Inflammatory macrophage treated with lipopolysaccharide for 1 hour (primary cell): ENCODE measurements around the gene HACD2.
"Not testable (repeated sequence)": the region's sequence is repeated elsewhere in the genome, so short reads cannot be mapped to it uniquely, and the experiment has no call there.

Experiments
- DNase-seq, 2 donors: peaks; one replicate each; pipeline ENCODE4 v3.0.0-alpha.2; 2020 to 2022

HACD2 gene

DNA sequence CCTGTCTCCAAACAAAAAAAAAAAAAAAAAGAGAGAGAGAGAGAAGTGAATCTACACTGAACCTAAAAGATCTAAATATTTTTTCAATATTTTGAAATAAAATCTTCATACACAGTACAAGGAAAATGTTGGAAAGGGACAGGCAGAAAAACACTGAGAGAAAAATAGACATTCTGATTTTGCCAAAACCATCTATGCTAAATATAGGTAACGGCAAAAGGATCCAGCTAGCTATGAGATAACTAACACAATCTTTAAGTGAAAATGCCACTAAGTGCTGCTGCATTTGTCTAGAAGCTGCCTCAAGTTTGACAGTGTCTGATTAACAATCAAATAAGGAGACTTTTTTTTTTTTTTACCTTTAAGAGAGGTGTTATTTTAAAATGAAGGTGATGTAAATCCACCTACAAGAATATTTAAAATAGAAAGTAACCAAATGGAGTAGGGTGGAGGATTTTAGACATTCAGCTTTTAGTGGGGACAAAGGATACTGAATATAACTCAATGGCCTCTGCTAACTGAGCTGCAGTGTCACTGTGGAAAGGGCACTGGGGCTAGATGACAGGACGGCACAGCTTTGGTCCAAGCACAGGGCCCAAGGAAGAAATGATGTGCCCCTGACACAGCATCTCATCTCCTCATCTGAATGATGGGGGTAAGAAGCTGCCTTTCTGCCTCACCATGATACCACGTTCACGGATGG, 62.4 kb downstream of the HACD2 start:
- no peak for DNase-seq

DNA sequence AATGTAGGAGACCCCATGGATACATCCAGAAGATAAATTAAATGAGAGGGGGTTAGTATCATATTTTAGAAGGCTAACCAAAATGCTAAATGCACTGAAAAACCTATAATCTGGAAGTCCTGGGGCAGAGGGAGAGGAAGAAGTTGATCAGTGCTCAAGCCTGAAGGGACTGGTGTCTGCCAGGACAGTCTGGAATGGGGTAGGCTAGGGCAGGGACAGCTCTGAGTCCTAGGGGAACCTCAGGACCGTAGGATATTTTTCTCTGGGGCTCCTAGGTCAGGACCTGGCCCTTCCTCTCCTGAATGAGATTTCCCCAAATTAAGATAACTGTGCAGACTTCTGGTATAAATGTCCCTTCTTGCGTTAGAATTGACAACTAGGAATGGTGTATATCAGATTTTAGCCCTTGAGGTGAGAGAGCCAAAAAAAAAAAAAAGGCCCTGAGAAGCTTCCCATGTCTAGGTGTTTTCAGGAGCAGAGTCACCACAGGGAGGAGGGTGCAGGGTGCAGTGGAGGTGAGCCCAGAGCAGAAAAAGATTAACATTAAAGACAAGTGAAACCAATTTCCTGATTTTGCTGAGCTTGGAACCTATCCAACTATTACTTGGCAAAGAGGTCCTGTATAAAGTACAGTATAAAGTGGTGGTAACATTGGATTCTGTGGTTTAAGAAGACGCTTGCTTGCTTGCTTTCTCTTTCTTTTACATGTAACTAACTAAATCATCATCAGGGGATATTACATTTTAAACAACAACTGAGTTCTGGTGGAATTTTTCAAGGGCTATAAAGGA, 63.5 kb downstream of the HACD2 start:
- DNase-seq: no peak

DNA sequence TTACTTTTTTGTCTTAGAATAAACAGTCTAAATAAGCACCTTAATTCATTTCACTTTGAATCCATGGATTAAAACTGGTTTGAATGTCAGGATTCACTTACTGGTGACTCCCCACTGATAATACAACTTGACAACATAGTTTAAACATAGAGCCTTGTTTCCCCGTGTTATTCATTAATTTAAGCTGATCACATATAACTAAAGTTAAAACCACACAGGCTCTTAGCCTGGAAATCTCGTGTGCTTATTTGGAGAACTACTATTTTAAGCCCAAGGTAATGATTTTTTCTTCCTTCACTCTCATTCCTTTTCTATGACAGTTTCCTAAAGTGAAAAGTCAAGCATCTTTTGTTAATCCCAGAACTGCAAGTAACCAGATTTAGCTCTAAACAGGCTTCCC, 64.2 kb downstream of the HACD2 start:
- DNase-seq: no peak

DNA sequence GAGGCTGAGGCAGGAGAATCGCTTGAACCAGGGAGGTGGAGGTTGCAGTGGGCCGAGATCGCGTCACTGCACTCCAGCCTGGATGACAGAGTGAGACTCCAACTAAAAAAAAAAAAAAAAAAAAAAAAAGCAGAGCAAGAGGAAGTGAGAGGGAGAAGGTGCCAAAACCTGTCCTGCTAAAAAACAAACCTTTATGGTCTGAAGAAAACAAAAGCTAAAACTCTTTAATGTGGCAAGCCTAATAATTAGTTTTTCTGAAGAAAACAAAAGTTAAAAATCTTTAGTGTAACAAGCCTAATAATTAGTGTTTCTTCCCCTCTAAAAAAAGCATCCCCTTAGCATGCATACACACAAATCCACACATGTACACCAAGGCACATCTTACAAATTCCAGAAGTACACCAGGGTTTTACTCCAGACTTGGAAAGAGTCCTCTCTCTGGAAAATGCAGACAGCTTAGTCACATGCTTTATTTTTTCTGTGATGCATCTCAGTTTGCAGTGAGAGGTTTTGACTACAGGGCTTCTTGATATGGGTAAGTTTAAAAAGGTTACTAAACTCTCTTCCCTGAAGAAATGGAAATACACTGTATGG, 65.9 kb downstream of the HACD2 start:
- no peak for DNase-seq

DNA sequence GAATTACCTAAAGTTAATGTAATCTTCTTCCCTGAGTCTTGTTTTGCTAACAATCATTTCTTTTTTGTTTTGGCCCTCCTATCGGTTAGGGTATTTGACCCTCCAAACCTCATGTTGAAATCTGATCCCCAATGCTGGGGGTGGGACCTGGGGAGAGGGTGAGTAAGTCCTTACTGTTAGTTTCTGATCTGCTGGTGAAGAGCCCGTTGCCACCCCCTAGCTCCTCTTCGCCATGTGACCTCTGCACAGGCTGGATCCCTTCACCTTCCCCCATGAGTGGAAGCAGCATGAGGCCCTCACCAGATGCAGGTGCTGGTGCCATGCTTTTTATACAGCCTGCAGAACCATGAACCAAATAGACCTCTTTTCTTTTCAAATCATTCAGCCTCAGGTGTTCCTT, 73.1 kb downstream of the HACD2 start:
- no peak for DNase-seq

DNA sequence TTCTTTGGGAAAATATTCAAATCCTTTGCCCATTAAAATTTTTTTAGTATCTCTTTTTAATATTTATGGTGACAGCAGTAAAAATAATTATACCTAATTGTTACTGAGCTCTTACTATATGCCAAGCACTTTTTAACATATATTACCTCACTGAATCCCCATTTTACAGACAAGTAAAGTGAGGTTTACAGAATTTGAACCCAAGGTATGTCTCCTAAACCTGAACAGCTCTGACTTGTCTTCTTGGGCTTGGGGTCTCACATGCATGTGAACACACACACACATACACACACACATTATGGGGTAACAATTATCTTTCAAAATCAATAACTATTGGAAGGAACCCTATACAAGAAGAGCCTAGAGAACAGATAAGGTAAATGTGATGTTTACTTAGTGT, 73.8 kb downstream of the HACD2 start:
- no peak for DNase-seq

DNA sequence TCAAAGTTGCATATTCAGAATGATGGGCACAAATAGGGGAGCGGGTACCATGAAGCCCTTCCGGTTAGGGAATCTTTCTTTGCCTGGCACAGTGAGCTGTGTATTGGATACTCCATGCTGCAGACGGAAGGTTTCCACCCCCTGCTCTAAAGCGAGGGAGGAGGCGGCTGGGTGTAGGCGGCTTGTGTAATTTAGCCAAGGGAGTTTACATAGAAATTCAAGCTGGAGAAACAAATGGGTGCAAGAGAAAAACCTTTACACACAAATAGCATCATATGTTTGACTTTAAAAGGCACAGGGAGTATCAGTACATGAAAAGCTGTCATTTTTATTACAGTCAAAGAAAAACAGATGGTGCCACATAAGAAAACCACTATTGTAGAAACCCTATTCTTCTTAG, 76.7 kb downstream of the HACD2 start:
- peak; percentile 18 to 48 for DNase-seq

DNA sequence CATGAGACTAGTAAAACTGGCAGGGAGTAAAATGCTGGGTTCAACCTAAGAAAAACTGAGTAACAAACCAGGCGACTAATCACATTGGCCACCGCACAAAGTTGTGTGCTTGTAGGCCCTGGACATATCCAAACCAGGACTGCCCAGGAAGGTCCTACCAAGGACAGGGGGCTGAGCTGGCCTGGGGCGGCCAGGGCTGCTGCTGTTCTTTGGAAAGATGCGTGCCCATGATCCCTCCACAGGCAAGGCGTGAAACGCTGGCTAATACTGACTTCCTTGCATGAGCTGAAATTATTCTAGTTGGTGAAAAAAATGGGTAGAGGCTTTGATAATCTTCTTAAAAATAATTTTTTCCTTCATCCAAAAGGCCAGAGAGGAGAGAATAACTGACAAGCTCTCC, 79.0 kb downstream of the HACD2 start:
- no peak for DNase-seq

DNA sequence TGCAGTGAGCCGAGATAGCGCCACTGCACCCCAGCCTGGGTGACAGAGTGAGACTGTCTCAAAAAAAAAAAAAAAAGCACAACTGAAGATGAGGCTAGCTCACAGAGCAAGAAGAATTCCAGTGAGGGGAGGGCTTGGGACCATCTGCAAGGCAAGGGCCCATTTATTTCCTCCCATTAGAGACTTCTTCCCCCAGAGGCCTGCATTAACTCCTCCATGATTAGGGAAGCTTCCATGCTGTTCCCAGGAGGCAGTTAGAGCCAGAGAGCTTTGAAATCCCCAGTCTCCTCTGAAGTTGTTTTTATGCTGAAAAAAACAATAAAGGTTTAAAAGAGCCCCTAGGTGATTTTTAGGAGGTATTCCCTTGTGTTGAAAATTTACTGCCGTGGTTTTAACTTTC, 81.7 kb downstream of the HACD2 start:
- no peak for DNase-seq

DNA sequence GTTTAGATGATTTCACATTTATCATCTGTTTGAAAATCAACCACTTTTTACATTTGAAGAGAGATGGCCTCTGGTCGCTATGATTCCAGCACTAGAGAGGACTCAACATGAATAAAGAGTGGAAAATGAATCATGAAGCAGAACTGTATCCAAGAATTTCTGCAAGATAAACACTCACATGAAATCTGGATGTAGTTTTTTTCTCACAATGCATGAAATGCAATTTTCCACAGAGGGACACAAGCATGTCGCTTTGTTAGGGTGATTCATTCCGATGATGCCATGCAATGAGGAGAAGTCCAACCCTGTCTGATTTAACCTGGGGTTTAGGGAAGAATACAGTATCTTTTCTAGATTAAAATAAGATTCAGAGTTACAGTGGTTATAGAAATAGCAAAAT, 85.5 kb downstream of the HACD2 start:
- DNase-seq: no peak

DNA sequence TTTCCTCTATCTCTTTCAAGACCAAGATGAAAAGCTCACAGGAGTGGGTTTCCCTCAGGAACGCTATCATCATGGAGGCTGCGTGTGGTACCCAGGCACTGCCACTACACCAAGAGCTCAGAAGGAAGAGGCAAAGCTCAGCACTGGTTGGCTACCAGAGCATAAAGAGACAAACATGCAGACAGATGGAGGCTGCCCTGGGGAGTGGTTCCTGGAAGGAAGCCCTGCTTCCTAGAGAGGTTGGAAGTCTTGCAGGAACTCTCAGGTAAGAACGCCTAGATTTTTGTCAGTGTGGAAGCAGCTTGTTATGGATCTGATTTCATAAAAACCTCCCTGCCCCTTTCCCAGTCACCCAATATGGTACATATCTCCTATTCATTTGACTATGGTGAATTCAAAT, 86.1 kb downstream of the HACD2 start:
- DNase-seq: no peak

DNA sequence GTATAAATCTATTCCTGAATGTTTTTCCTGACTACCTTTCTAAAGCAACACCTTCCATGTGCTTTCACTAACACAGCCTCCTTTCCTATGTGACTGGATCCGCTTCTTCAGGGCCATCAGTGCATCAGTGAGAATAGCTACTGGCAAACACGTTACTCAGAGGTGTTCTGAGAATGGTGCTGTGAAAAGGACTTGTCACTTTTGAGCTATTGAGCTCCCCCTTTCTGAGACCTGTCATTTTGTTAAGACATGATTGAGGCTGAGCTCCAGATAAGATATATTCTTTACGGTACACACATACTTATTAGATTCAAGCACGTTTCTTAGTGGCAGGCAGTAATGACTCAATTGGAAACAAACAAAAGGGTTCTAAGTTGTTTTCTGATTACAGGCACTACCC, 90.9 kb downstream of the HACD2 start:
- DNase-seq: no peak

DNA sequence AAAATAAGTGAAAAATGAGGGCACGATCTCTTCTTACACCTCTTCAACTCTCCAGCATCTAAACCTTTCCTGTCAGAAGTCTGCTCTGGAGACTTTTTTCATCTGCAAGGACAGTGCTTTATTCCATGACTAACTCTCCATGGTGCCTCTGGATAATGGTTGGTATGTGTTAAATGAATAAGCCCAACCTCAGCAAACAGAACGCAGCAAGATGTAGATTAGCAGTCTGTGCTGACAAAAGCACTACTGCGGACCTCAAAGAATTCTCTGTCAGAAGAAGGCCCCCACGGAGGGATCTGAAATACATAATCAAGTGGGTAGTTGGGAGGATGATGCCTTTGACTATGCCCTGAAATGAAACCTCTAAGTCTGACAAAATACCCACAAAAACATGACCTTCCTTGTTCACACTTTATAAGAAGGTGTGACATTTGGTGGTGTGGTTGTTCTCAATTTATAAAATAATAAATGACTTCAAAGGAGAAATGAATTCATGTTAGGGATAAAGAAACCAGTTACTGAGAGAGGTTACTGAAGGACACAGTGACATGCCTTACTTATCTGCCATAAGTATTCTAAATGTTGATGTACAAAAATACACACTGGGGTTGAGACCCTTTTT, 92.8 kb downstream of the HACD2 start:
- DNase-seq: no peak

DNA sequence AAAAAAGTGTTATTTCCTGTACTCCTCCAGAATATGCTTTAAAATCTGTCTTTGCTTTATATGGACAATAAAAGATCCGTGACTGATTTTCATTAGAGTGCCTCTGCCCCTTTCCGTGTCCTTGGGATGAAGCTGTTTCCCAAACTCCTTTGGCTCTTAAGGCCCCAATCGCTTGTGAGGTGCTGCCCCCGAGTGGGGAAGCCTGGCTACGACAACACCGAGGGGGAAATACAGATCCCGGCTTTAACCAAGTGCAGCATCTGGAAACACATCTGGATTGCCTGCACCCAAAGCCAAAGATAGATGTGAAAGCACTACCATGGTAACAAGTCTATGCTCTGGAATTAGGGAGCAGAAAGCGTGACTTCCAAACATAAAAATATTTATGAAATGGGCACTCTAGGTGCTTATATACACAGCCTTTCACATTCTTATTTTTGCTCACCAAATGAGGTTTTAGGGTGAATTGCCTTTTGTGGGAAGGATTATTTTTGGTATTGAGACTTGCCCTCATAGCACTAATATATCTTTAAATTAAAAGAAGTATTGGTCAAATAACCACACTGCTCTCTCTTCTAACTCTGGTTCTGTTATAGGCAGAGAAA, 95.4 kb downstream of the HACD2 start:
- peak; percentile 19 to 68 for DNase-seq

DNA sequence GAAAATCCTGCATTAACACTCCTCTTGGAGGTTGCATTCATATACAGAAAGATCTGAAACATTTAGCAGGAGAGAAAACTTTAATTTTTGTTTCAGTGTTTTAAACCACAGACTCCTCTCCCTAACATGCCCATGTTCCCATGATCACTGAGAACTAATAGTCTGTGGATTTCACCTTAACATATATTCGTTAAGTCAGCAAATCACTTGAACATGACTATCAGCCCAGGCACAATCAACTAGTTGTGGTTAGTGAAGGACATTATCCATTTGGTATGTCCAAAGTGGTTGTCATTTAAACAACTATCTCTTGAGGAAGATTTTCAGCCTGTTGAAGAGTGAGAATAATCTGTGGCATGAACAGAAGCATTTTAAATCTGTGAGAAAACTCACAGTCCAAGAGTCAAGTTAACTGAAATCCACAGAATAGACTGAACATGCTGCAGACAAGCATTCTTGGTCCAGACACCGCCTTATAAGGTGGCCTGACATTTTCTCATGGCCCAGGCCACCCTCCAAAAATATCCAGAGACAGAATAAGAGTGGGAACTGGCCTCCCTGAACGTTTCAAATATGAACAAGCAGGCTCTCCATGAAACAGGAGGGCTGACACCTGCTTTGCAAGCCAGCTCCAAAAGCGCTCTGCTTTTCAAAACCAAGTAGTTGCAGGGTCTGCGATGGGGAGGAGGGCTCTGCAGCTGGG, 96.1 kb downstream of the HACD2 start:
- no peak for DNase-seq

DNA sequence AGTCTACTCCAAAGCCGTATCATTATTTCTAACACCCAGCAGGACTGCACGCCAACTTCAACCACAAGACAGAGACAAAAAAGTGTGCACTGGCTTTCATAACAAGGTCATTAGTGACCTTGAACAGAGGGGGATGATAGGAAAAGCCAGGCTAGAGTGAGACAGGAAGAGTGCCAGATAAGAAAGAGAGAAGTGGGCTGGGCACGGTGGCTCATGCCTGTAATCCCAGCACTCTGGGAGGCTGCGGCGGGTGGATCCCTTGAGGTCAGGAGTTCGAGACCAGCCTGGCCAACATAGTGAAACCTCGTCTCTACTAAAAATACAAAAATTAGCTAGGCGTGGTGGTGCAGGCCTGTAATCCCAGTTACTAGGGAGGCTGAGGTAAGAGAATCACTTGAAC, 97.8 kb downstream of the HACD2 start:
- DNase-seq: not testable (repeated sequence)

DNA sequence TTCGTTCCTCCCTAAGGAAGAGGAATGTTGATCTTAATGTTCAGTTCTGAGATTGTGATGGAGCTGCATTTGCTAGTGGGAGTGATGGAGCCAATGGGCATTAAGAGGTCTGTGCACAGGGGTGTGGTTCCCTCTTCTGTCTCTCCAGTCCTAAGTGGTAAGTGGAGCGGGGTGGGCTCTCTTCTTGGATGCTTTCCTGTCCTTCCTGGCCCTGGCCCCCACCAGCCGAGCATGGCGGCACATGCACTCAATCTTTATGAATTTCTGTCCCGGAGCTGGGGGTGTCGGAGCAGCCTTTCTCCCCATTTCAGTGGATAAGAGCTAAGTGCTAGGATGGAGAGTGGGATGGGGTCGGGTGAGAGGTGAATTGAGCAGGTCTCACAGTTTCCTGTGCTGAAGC, 98.4 kb downstream of the HACD2 start:
- no peak for DNase-seq

DNA sequence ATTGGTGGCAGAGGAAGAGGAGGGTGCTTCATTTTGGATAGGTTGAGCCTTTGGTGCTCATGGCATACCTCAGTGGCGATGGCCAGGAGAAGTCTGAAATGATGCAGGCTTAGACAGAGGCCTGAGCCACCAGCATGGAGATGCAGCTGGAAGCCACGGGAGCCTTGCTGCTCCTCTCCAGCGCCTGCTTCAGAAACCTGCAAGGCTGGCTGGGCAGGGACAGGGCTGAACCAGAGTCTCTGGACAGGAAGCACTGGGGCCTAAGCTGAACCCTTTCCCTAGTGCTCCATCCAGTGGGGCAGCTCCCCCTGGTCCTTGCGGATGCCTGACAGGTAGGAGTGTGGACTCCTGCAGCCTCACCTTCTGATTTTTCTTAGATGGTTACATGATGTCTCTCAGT, 99.3 kb downstream of the HACD2 start:
- DNase-seq: no peak

DNA sequence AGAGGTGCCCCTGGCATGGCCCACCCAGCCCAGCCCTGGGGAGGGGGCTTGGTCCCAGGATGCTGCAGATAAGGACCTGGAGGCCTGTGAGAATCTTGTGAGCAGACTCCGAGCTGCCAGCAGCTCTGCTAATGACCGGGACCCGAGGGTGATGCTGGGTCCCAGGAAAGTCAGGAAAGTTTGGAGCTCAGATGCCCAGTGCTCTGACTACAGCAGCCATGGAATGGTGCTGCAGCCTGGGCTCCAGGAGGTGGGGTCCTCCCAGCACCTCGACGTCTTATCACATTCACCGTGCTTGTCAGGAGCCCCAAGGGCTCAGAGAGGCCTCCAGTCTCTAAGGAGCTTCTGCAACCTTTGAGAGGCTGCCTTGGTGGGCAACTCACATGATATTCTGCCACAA, 101.7 kb downstream of the HACD2 start:
- DNase-seq: no peak

DNA sequence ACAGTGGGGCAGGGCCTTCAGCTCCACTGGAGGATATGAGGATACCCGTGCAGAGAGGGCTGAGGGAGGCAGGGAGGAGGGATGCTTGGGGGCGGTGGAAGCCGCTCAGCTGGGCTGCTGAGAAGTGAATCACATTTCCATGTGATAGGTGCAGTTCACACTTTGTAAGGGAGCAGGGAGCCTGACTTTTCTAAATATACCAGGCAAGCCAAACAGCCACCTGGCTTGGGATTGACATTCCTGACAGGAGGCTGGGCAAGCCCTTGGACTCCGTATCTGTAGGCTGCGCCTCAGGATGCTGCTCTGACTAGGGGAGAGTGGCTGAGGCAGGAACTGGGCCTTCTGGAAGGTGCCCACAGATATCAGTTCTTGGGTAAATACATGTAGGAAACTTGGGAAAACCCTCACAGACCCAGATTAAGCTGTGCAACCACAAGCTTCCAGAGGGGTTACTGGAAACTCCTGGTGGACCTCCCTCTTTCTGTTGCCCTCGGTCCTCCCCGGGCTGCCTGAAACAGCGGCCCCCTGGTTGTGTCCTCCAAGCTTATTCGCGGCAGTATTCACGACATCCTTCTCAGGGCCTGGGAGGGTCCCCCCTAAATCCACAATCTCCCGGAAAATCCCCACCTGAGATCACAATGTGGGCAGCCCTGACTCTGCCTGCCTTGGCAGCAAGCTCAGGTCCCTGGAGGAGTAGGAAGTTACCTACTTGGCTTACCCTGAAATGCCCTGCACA, 103.0 kb downstream of the HACD2 start:
- no peak for DNase-seq

DNA sequence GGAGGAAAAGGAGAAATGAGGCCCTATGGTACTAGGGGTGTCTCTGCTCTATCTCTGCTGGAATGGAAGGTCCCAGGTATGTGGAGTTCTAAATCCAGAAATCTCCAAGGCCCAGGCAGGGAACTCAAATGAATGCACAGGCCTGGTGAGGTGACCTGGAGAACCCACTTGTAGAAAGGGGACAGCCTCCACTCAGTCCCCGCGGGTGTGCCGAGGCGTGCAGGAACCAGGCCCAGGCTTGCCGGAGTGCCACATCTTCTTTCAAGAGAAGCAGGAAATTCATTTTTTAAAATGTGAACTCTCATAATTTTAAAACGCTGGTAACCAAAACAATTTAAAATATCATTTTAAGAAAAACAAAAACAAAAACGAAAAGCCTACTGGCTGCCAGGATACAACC, 103.8 kb downstream of the HACD2 start:
- no peak for DNase-seq

DNA sequence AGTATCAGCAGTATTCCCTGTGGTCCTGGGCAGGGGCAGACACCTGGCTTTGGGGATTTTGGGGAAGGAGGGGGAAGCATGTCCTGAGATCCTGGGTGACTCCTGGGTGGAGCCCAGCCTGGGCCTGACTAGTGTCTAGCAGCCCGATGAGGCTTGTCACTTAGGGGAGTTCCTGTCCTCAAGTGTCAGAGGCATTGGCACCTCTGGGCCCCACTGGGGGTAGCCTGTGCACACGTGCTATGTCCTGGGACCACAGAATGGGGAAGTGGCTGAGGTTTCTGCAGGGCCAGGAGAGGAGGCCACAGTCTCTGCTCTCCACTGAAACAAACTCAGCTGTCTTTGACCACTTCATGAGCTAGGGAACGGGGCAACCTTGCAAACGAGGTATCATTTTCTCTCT, 104.4 kb downstream of the HACD2 start:
- DNase-seq: no peak
